ENCODE measurements around the gene RBM42. TPM values are rescaled to one million over a fixed set of nuclear protein-coding genes. Genes with fewer than 3 reads are reported as not detected.

The RBM42 gene
- total and polyA plus RNA-seq, 2 of the 13 experiments (the other 11 are each of a cell fraction or from before 2014, with no cell fraction given), result 27.2 to 55.3 TPM

GRCh38 chr19:35643255-35644205 is 14.7 kb downstream of the RBM42 start (continued):
- TF ChIP-seq IRX3 (CRISPR knock-in tag; IDR thresholded peaks at IDR 0.05; ENCODE audit: borderline replicate concordance, low read depth) (0 out of 2 replicates have a peak, but pooled peaks have one; percentile 50), ADNP (CRISPR knock-in tag; IDR thresholded peaks at IDR 0.05) (no peak), KMT2A (CRISPR knock-in tag; IDR thresholded peaks at IDR 0.05) (peak; percentile 77), ZMYM4 (CRISPR knock-in tag; IDR thresholded peaks at IDR 0.05) (peak; percentile 57), ZNF232 (CRISPR knock-in tag; IDR thresholded peaks at IDR 0.05; ENCODE audit: borderline replicate concordance) (peak; percentile 64; the same call in 1 of the 2 replicates), ZNF784 (CRISPR knock-in tag; IDR thresholded peaks at IDR 0.05; ENCODE audit: borderline replicate concordance) (peak; percentile 76; the same call in 1 of the 2 replicates), MTERF4 (CRISPR knock-in tag; IDR thresholded peaks at IDR 0.05) (no peak), ETV5 (CRISPR knock-in tag; IDR thresholded peaks at IDR 0.05; ENCODE audit: borderline replicate concordance) (0 out of 2 replicates have a peak, but pooled peaks have one; percentile 30), ZNF713 (CRISPR knock-in tag; IDR thresholded peaks at IDR 0.05) (no peak), MYPOP (CRISPR knock-in tag; IDR thresholded peaks at IDR 0.05) (peak; percentile 64), ZNF20 (CRISPR knock-in tag; IDR thresholded peaks at IDR 0.05) (no peak), NCOA2 (CRISPR knock-in tag; IDR thresholded peaks at IDR 0.05) (peak; percentile 48), FLYWCH1 (CRISPR knock-in tag; IDR thresholded peaks at IDR 0.05) (no peak), NAIF1 (CRISPR knock-in tag; IDR thresholded peaks at IDR 0.05; ENCODE audit: borderline replicate concordance) (no peak), E2F5 (CRISPR knock-in tag; conservative IDR thresholded peaks at IDR 0.05) (peak; percentile 87), CENPX (CRISPR knock-in tag; IDR thresholded peaks at IDR 0.05) (no peak), MAX (IDR thresholded peaks at IDR 0.05) (peak; percentile 97), FOXP4 (CRISPR knock-in tag; IDR thresholded peaks at IDR 0.05) (peak; percentile 38; the same call in 1 of the 2 replicates), ZNF605 (CRISPR knock-in tag; IDR thresholded peaks at IDR 0.05) (peak; percentile 77), FOXO1 (CRISPR knock-in tag; IDR thresholded peaks at IDR 0.05) (peak; percentile 71)
